Transverse colon (tissue), 3 donors: Measurements from ENCODE around the gene KCTD16.

Source experiments
- CTCF ChIP-seq, 5 experiments: fragments of 200-600 bp in 3 of 5; fragments of 450-650 bp in 2 of 5; sonication (generic) in 3 of 5; IDR thresholded peaks; 1 replicate in 2 of 5; 2 replicates in 3 of 5; pipeline ENCODE4 v1.5.1; 2016 to 2017; ENCODE audit warnings: antibody characterized with exemption in 5 of 5, inconsistent platforms in 3 of 5, mild to moderate bottlenecking in 2 of 5, moderate library complexity in 1 of 5
- EP300 ChIP-seq: sonication (generic); formaldehyde crosslinking; IDR thresholded peaks from one replicate; pipeline ENCODE4 v1.6.1; 2017; ENCODE audit warnings: antibody characterized with exemption, low read depth
- POLR2A ChIP-seq: fragments of 450-650 bp; IDR thresholded peaks from one replicate; pipeline ENCODE4 v1.6.1; 2016; ENCODE audit warnings: antibody characterized with exemption, mild to moderate bottlenecking, moderate library complexity

- TF ChIP-seq CTCF (IDR thresholded peaks at IDR 0.05) (no peak), POLR2A (no peak), EP300 (no peak)
Observed at GRCh38 chr5:144284036-144284435, 113.4 kb downstream of the KCTD16 start.
